DMS53 treated with DMSO at 0.1 percent for 48 hours (cell line): Measurements from ENCODE around the gene OR10A4.
"Not testable (repeated sequence)": the region's sequence is repeated elsewhere in the genome, so short reads cannot be mapped to it uniquely, and the experiment has no call there.

Experiments used
- DNase-seq: peaks from one replicate; lab custom pipeline; 2025; ENCODE audit not compliant: unreplicated experiment; lab: John Stamatoyannopoulos, UW

The OR10A4 gene

GRCh38 chr11:6895010-6895409 lies 18.6 kb downstream of the OR10A4 start:
- no peak for DNase-seq

GRCh38 chr11:6898911-6899310 lies 22.5 kb downstream of the OR10A4 start:
- DNase-seq: no peak

GRCh38 chr11:6900327-6900999 lies 24.0 kb downstream of the OR10A4 start:
- DNase-seq: no peak

GRCh38 chr11:6904804-6905203 lies 28.4 kb downstream of the OR10A4 start:
- not testable (repeated sequence) for DNase-seq

GRCh38 chr11:6911378-6911777 lies 35.0 kb downstream of the OR10A4 start:
- DNase-seq: no peak

- DNase-seq: no peak
Observed at GRCh38 chr11:6911948-6912347, 35.5 kb downstream of the OR10A4 start.

GRCh38 chr11:6919698-6920097 lies 43.3 kb downstream of the OR10A4 start:
- DNase-seq: no peak

GRCh38 chr11:6920702-6921101 lies 44.3 kb downstream of the OR10A4 start, which contains the start of gene OR2D3:
Gene OR2D3, plus strand, starts transcription at chr11:6921002. Its CDS starts 0 bp downstream, at chr11:6921002.
- DNase-seq: no peak

GRCh38 chr11:6925007-6925577 lies 48.7 kb downstream of the OR10A4 start:
- DNase-seq: no peak

- peak; percentile 84 for DNase-seq
Observed at GRCh38 chr11:6925636-6926207, 49.3 kb downstream of the OR10A4 start.

- DNase-seq: peak; percentile 84
Observed at GRCh38 chr11:6926208-6927029, 50.0 kb downstream of the OR10A4 start, which contains the start of gene ZNF215. Gene ZNF215, plus strand, starts transcription at chr11:6926426. Its CDS starts 5,847 bp downstream, at chr11:6932273.

GRCh38 chr11:6927030-6927617 lies 50.7 kb downstream of the OR10A4 start:
- DNase-seq: peak; percentile 57
